ENCODE data around the gene MAML2.

The MAML2 gene

DNA sequence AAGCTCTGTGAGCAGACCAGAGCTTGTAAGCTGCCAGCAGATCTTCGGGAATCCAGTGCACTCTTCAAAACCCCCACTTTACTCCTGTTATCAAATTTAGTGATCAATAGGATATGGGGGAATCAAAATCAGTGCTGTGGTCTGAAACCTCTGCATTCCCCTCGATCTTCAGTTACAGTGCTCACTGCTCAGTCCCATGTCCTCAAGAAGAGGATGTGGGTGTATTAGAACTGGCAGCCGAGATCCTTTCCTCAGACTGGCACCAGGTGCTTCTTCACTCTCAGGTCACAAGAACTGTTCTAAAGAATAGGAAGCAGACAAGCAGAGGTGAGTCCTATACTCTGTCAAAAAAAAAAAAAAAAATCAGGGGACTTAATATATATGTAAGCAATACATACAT lies 15.3 kb upstream of the MAML2 start:
- Mint-ChIP-seq H3K4me3 (no peak overlapping the region), H3K9me3 (no peaks in the 10 kb centered on the region), H3K4me1 (ENCODE audit: low read depth in 2 of 2) (peaks cover 0 to 18% of the 10 kb centered on the region in 2 donors), H3K36me3 (ENCODE audit: insufficient read depth) (peaks cover 20% of the 10 kb centered on the region), H3K27ac (peak overlapping the region; percentile 49 to 68), H3K27me3 (no peaks in the 10 kb centered on the region)
- ATAC-seq (replicated peaks), result no peak
- no peak for DNase-seq

DNA sequence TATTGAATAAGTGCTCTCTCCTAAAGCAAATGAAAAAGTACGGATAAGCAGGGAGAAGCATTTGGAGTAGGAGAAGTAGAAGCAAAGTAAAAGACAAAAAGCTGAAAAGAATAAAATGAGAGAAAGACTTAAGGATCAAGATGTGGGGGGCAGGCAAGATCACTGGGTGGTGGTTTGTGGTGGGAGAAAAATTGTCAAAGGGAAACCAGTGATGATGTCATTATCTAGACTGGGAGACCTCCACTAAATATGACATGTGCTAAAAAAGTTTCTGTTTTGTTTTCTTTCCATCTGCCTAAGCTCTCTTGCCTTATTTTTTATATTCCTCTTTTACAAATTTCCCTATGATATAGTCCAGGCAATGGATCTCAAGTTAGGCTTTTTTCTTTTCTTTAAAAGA lies 14.8 kb upstream of the MAML2 start:
- H3K27ac Mint-ChIP-seq, result peak overlapping the region in 1 of 2 donors; percentile 68
- ATAC-seq (replicated peaks), result peak; percentile 46
- H3K4me3 Mint-ChIP-seq, result no peak overlapping the region
- peaks cover 15% of the 10 kb centered on the region for H3K36me3 Mint-ChIP-seq (ENCODE audit: insufficient read depth)
- no peak for DNase-seq
- H3K4me1 Mint-ChIP-seq (ENCODE audit: low read depth in 2 of 2), result peaks cover 0 to 18% of the 10 kb centered on the region in 2 donors
- H3K27me3 Mint-ChIP-seq, result no peaks in the 10 kb centered on the region
- H3K9me3 Mint-ChIP-seq, result no peaks in the 10 kb centered on the region

DNA sequence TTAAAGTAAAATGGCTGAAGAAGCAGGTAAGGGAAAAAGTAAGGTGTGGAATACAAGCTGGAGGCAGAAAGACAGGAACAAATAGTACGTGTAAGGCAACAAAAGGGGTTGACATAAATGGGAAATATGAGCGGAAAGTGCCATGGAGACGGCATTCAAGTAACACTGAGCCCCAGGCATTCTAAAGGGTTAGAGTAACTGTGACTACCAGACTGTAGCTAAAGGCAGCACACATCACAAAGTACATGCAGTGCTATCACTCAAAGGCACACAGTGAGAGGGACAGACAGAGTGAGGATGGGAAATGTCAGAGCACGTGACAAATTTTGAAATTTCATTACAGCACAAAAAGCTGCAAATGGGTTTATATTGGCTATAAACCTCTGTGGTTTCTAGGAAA lies 13.9 kb upstream of the MAML2 start:
- H3K36me3 Mint-ChIP-seq (ENCODE audit: insufficient read depth), result peaks cover 13% of the 10 kb centered on the region

DNA sequence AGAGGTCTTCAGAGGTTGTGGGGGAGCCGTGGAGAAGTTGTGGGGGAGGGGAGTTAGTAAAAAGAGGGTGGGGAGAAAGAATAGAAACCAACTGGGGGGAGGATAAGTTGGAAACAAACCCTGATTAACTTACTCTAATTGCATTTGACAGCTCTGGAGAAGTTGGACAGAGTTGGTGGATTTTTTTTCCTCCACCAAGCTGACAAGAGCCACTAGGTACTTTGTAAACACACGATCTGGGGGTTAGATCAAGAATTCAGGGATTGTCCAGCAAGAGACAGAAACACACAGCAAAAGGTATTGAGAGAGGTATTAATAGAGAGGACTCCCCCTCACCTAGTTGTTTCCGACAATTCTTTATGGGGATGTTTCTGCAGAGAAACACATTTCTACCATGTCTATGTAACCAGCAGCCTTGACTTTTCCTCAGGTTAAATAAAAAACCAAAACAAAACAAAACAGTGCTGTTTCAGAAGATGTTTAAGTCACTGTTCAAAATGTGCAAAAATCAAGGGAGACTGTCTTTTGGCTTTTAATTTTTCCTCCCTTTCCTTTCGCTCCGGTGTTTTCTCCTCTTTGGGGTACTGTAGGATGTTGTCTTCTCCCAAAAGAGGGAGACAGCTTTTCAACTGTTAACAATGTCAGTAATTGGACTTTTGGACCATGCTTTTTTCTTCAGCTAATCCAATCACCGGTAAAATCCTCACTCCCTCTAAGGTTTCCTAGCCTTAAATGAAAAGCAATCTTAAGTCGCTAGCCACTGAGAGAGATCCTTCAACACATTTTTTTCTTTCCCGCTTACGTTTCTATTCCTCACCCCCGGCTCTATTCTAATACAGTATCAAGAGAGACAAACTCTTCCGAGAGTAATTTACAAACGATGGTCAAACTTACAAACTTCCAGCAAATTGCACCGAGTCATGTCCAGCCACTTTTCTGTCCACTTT lies 708 bp downstream of the MAML2 start:
- Mint-ChIP-seq H3K4me3 (peak overlapping the region; percentile 87 to 98), H3K27me3 (no peaks in the 10 kb centered on the region), H3K27ac (peak overlapping the region; percentile 90 to 91), H3K36me3 (ENCODE audit: insufficient read depth) (peaks cover 6% of the 10 kb centered on the region), H3K4me1 (ENCODE audit: low read depth in 2 of 2) (peaks cover 45 to 54% of the 10 kb centered on the region in 2 donors), H3K9me3 (no peaks in the 10 kb centered on the region)
- DNase-seq (no peak), ATAC-seq (replicated peaks) (no peak)

More for the DNA sequence above, 13.9 kb upstream of the MAML2 start:
- no peak for DNase-seq
- H3K27me3 Mint-ChIP-seq, result no peaks in the 10 kb centered on the region
- no peak for ATAC-seq (replicated peaks)
- peaks cover 0 to 18% of the 10 kb centered on the region in 2 donors for H3K4me1 Mint-ChIP-seq (ENCODE audit: low read depth in 2 of 2)
- H3K4me3 Mint-ChIP-seq, result no peak overlapping the region
- H3K9me3 Mint-ChIP-seq, result no peaks in the 10 kb centered on the region
- no peak overlapping the region for H3K27ac Mint-ChIP-seq

DNA sequence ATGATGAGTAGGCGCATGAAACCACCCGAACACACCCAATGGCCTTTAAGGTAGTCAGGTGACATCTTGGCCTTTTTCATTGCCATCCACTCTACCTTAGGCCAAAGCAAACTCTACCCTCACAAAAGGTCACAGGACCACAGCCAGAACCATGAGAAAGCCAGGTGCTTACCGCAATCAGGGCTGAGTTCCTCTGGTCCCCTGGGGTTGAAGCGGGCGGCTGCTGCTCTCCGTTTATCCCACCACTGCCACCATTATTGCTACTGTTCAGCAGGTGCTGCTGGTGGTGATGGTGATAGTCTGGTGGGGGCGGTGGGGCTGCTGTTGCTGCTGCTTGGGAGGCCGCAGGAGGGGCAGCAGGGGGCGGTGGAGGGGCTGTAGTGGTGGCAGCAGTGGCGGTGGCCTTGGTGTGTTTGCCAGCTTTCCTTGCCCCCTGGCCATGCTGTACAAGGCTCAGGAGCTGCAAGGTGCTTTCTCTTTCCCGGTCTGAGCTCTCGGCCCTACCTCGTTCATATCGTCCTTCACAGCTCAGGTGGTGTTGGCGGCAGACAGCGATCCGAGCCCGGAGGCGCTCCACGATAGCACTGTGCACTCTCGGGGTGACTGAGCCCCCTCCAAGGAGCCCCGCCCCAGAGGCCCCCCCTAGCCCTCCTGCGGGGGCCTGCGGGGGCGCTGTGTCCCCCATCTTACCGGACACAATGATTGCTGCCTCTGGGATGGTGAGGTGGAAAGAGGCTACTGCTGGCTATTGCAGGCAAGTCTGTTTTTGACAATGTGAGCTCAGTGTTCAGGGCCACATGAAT lies 1.6 kb downstream of the MAML2 start:
- H3K4me1 Mint-ChIP-seq (ENCODE audit: low read depth in 2 of 2), result peaks cover 46 to 60% of the 10 kb centered on the region in 2 donors
- H3K27ac Mint-ChIP-seq, result peak overlapping the region; percentile 90 to 91
- H3K36me3 Mint-ChIP-seq (ENCODE audit: insufficient read depth), result peaks cover 6% of the 10 kb centered on the region
- H3K27me3 Mint-ChIP-seq, result no peaks in the 10 kb centered on the region
- peak; percentile 69 to 73 (median 69) for DNase-seq
- no peaks in the 10 kb centered on the region for H3K9me3 Mint-ChIP-seq
- peak; percentile 63 for ATAC-seq (replicated peaks)
- peak overlapping the region; percentile 87 to 98 for H3K4me3 Mint-ChIP-seq

DNA sequence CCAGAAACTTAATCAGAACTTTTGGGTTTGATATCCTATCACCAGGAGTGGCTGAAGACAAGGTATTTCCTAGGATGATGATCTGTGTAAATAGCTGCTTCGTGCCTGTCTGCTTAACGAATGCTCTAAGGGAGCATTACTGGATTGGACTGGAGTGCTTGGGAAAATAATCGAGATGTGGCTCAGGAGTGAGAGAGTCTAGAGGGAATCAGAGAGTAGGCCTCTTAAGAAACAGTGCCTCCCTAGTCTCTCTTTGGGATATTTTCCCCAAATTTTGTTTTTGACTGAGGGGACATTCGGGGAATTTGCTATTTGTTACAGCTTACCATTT lies 2.5 kb downstream of the MAML2 start:
- H3K27ac Mint-ChIP-seq, result peak overlapping the region; percentile 90 to 91
- DNase-seq, result no peak
- H3K4me1 Mint-ChIP-seq (ENCODE audit: low read depth in 2 of 2), result peaks cover 49 to 64% of the 10 kb centered on the region in 2 donors
- H3K27me3 Mint-ChIP-seq, result no peaks in the 10 kb centered on the region
- peaks cover 6% of the 10 kb centered on the region for H3K36me3 Mint-ChIP-seq (ENCODE audit: insufficient read depth)
- no peak for ATAC-seq (replicated peaks)
- peak overlapping the region; percentile 87 to 98 for H3K4me3 Mint-ChIP-seq
- no peaks in the 10 kb centered on the region for H3K9me3 Mint-ChIP-seq

DNA sequence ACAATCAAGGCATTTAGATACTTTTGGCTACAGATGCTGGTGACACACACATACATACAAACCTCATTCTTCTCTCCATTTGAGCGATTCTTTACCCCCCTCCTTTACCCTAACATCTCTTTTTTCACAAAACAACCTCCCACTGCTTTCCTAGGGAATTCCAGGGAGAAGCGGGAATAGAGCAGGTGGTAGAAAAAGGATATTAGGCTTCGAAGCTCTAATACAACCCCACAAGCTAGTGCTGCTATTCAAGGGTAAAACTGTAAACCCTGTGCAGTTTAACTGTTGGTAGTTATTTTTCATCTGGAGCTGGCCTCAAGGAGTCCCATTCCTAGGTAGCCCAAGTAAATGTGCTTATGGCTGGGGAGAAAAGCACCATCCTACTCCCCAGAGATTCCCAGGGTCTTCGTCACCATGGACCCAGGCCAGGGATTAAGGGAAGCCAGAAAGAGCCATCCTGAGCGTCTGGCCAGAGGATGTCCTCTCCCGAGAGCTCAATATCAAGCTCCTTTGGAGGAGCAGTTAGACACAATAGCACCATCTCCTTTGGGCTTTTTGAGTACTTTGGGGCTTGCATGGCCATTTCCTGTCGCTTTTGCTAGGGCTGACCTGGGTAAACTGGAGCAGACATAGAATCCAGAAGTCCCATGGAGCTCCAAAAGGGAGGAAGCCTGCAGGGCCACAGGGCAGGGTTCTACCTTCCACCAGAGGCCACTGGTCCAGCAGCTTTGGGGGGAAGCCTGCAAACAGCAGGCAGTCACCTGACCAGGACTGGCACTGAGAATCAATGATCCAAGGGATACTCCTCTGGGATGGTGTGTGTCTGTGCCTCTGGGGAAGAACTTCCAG lies 3.1 kb downstream of the MAML2 start:
- Mint-ChIP-seq H3K27ac (peak overlapping the region; percentile 90 to 96), H3K9me3 (no peaks in the 10 kb centered on the region), H3K4me1 (ENCODE audit: low read depth in 2 of 2) (peaks cover 49 to 67% of the 10 kb centered on the region in 2 donors), H3K36me3 (ENCODE audit: insufficient read depth) (peaks cover 6% of the 10 kb centered on the region), H3K27me3 (no peaks in the 10 kb centered on the region), H3K4me3 (peak overlapping the region; percentile 87 to 98)
- no peak for DNase-seq
- ATAC-seq (replicated peaks), result no peak

DNA sequence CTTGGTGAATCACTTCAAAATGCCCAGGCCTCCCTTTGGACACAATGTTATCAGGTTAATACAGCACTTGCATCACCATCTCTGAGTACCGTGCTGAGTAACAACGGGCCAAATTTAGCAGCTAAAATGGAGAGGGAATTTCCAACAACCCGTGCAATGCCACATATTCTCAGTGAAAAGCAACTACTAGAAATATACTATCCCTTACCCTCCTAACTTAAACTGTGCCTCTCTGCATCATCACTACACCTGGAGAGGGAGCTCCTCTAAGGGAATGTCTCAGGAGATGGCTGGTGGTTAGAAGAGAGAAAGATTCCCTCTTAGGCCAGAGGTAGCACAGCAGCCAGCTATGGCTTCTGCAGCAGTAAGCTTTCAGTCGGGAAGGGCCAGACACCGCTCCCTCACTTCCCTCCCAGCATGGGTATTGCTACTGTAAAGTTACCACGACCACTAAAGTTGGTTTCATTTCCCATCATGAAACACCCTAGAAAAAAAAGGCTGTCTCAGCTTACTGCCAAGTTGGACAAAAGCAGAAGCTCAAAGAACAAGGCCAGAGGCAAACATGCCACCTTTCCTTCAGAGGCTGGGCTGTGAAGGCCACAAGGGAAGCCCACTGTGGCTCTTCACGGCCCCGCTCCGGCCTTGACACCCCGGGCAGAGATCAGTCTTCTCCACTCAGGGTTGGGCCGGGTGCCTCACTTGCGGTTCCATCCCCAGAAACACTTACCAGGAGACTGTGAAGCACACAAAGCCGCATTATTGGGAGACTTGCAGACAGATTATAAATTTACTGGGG lies 3.9 kb downstream of the MAML2 start:
- Mint-ChIP-seq H3K4me1 (ENCODE audit: low read depth in 2 of 2) (peaks cover 49 to 72% of the 10 kb centered on the region in 2 donors), H3K36me3 (ENCODE audit: insufficient read depth) (peaks cover 6% of the 10 kb centered on the region), H3K27ac (peak overlapping the region; percentile 90 to 96), H3K27me3 (no peaks in the 10 kb centered on the region), H3K9me3 (no peaks in the 10 kb centered on the region), H3K4me3 (peak overlapping the region; percentile 87 to 98)
- ATAC-seq (replicated peaks) (peak; percentile 18), DNase-seq (peak; percentile 21 to 38 (median 25))

DNA sequence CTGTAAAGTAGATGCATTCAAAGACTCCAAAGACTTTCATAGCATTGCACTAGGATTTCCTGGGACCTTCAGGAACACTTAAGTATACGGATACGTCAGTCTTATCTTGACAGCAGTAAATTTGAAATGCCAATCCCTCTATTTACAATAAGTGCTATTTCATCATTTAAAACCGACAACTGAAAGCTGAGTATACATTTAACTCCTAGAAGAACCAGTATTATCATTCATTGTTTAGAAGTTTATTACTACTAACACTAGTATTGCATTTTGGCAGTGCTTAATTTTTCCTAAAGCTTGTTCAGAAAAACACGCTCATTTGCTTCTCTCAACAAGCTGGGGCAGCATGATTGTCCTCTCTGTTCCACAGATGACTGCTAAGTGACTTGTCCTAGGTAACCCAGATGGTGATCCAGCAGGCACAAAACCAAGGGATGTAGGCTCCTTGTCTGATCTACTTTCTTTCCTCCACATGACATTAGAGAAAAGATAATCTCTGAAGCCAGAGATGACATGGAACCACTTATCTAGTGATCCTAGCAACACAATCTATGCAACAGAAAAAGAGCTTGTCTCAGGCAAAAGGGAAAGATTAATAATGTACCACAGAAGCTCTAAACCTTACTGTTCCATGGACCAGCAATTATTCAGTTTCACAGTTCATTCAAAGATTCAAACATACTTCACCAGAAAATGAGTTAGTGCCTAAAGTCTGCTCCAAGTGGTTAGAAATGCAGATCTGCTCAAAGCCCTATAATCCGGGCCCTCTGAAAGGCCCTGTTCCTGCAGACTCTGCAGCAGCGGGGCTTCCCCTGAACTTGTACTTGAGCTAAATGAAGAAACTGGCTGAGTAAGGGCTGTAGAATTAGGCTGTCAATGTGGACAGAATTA lies 5.2 kb downstream of the MAML2 start:
- H3K27ac Mint-ChIP-seq, result peak overlapping the region; percentile 41 to 96
- H3K36me3 Mint-ChIP-seq (ENCODE audit: insufficient read depth), result peaks cover 6% of the 10 kb centered on the region
- H3K4me3 Mint-ChIP-seq, result peak overlapping the region; percentile 87 to 98
- H3K4me1 Mint-ChIP-seq (ENCODE audit: low read depth in 2 of 2), result peaks cover 43 to 76% of the 10 kb centered on the region in 2 donors
- DNase-seq, result no peak
- H3K9me3 Mint-ChIP-seq, result no peaks in the 10 kb centered on the region
- ATAC-seq (replicated peaks), result no peak
- H3K27me3 Mint-ChIP-seq, result no peaks in the 10 kb centered on the region

DNA sequence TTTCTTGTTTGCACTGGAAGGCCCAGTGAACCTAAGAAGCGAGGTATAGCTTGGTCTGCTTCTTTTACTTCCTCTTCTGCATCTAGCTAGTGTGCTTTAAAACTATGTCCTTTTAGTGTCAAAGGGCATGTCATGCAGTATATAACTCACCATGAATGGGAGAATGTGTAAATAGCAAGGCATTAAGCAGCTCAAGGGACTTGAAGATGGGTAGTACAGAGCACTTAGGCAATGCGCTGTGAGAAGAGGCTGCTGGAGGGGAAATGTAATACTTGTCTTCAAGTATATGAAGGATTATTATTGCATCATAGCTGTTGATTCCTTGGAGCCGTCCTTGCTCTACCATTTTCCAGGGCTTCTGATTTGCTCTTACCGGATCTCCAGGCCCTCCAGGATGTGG lies 7.6 kb downstream of the MAML2 start:
- Mint-ChIP-seq H3K9me3 (no peaks in the 10 kb centered on the region), H3K4me3 (no peak overlapping the region), H3K27ac (no peak overlapping the region), H3K4me1 (ENCODE audit: low read depth in 2 of 2) (peaks cover 42 to 67% of the 10 kb centered on the region in 2 donors), H3K36me3 (ENCODE audit: insufficient read depth) (no peaks in the 10 kb centered on the region), H3K27me3 (no peaks in the 10 kb centered on the region)
- ATAC-seq (replicated peaks) (no peak), DNase-seq (no peak)

DNA sequence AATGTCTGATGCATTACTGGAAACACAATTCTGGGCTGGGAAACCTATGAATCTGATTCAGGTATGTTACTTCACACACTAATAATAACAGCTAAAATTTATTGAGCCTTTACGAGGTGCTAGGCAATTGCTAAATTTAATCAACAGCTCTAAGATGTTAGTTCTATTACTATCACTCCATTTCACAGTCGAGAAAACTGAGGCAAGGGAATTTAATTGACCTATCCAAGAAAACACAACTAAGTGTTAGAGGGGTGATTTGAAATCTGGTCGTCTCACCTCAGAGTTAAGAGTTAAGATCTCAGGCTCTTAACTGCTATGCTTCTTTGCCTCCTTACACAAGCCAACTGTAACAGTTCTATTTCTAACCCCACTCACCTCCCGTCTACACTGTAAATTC lies 8.8 kb downstream of the MAML2 start:
- peaks cover 40 to 61% of the 10 kb centered on the region in 2 donors for H3K4me1 Mint-ChIP-seq (ENCODE audit: low read depth in 2 of 2)
- DNase-seq (no peak), ATAC-seq (replicated peaks) (no peak)
- no peaks in the 10 kb centered on the region for H3K27me3 Mint-ChIP-seq
- no peak overlapping the region for H3K4me3 Mint-ChIP-seq
- H3K27ac Mint-ChIP-seq, result no peak overlapping the region
- no peaks in the 10 kb centered on the region for H3K36me3 Mint-ChIP-seq (ENCODE audit: insufficient read depth)
- no peaks in the 10 kb centered on the region for H3K9me3 Mint-ChIP-seq

Data from effector memory CD8-positive, alpha-beta T cell (primary cell).